ENCODE measurements around the gene ZNF3. TPM values are rescaled to one million over a fixed set of nuclear protein-coding genes. Genes with fewer than 3 reads are reported as not detected.

Gene ZNF3
- total and polyA plus RNA-seq, 8 donors: 12.4 to 42.0 (median 25.7) TPM

GRCh38 chr7:100115026-100115425 lies 33.5 kb upstream of the ZNF3 start:
- no peak for TF ChIP-seq POLR2AphosphoS5 (IDR thresholded peaks at IDR 0.05)
- TF ChIP-seq POLR2A (IDR thresholded peaks at IDR 0.05): no peak
- no peak for TF ChIP-seq CTCF (IDR thresholded peaks at IDR 0.05)
- TF ChIP-seq EP300 (IDR thresholded peaks at IDR 0.05): no peak
- no peaks in the 10 kb centered on the region for H3K27me3 ChIP-seq
- 82 to 93% (median 90%) methylated on average over 7 of the region's 7 CpGs for WGBS, 5 donors
- H3K36me3 ChIP-seq: peaks cover 30 to 54% (median 47%) of the 10 kb centered on the region in 4 donors
- intact Hi-C loops (cut with DNase I; ENCODE audit: low total_unique reads): no loop called here
- no peak overlapping the region for H3K27ac ChIP-seq
- peaks cover 10 to 20% (median 15%) of the 10 kb centered on the region in 4 donors for H3K4me1 ChIP-seq
- no peaks in the 10 kb centered on the region for H3K9me3 ChIP-seq
- DNase-seq: no peak
- H3K4me3 ChIP-seq: no peak overlapping the region

- H3K27me3 ChIP-seq: no peaks in the 10 kb centered on the region
- peaks cover 52 to 85% (median 78%) of the 10 kb centered on the region in 4 donors for H3K36me3 ChIP-seq
- no peak overlapping the region for H3K27ac ChIP-seq
- no peaks in the 10 kb centered on the region for H3K4me1 ChIP-seq
- DNase-seq: no peak
- WGBS, 5 donors: 84 to 93% (median 87%) methylated on average over 9 to 13 of the region's 13 CpGs
- H3K4me3 ChIP-seq: no peak overlapping the region
- TF ChIP-seq EP300 (IDR thresholded peaks at IDR 0.05): no peak
- TF ChIP-seq POLR2AphosphoS5 (IDR thresholded peaks at IDR 0.05): no peak
- TF ChIP-seq POLR2A (IDR thresholded peaks at IDR 0.05): no peak
- TF ChIP-seq CTCF (IDR thresholded peaks at IDR 0.05): no peak
- intact Hi-C loops (cut with DNase I; ENCODE audit: low total_unique reads): no loop called here
- H3K9me3 ChIP-seq: no peaks in the 10 kb centered on the region
These were observed 30.4 kb upstream of the ZNF3 start for GRCh38 chr7:100111914-100112313.

GRCh38 chr7:100111156-100111555 lies 29.6 kb upstream of the ZNF3 start:
- TF ChIP-seq POLR2AphosphoS5 (IDR thresholded peaks at IDR 0.05) (no peak), CTCF (IDR thresholded peaks at IDR 0.05) (no peak), EP300 (IDR thresholded peaks at IDR 0.05) (no peak), POLR2A (IDR thresholded peaks at IDR 0.05) (no peak)
- no peak for DNase-seq
- WGBS, 5 donors: 83 to 88% (median 86%) methylated on average over 7 of the region's 7 CpGs
- Histone ChIP-seq H3K27me3 (no peaks in the 10 kb centered on the region), H3K4me1 (no peaks in the 10 kb centered on the region), H3K9me3 (no peaks in the 10 kb centered on the region), H3K27ac (no peak overlapping the region), H3K4me3 (no peak overlapping the region), H3K36me3 (peaks cover 59 to 93% (median 85%) of the 10 kb centered on the region in 4 donors)
- intact Hi-C loops (cut with DNase I; ENCODE audit: low total_unique reads): no loop called here

GRCh38 chr7:100109521-100110163 lies 28.1 kb upstream of the ZNF3 start:
- TF ChIP-seq POLR2A (IDR thresholded peaks at IDR 0.05) (no peak), CTCF (IDR thresholded peaks at IDR 0.05) (no peak)
- Histone ChIP-seq H3K9me3 (no peaks in the 10 kb centered on the region), H3K27me3 (no peaks in the 10 kb centered on the region), H3K27ac (no peak overlapping the region), H3K4me1 (no peaks in the 10 kb centered on the region), H3K36me3 (peaks cover 66 to 100% (median 99%) of the 10 kb centered on the region in 4 donors), H3K4me3 (no peak overlapping the region)
- DNase-seq: no peak
- intact Hi-C loops (cut with DNase I; ENCODE audit: low total_unique reads): no loop called here
- 81 to 90% (median 85%) methylated on average over 12 of the region's 12 CpGs for WGBS, 5 donors
